Neural cell (in vitro differentiated cells): Measurements from ENCODE around the gene GRAPL. TPM values are rescaled to one million over a fixed set of nuclear protein-coding genes. Genes with fewer than 3 reads are reported as not detected.
"Not testable (repeated sequence)": the region's sequence is repeated elsewhere in the genome, so short reads cannot be mapped to it uniquely, and the experiment has no call there.

Experiments
- H2AFZ ChIP-seq: fragments of 200-600, 300-800 bp; sonication (generic), shearing (Covaris generic); 2 replicates; pipeline ENCODE4 v1.6.0; 2014; ENCODE audit warnings: low read depth, mild to moderate bottlenecking, antibody characterized with exemption, low read length, moderate library complexity
- H3F3A ChIP-seq: fragments of 200-600 bp; shearing (Covaris generic); 2 replicates; pipeline ENCODE4 v1.6.1; 2016; ENCODE audit warnings: mild to moderate bottlenecking, moderate library complexity, mixed read lengths, antibody characterized with exemption, low read length; ENCODE audit not compliant: insufficient read depth, poor library complexity, severe bottlenecking
- H3K27ac ChIP-seq: fragments of 200-600, 300-800 bp; sonication (generic), shearing (Covaris generic); 2 replicates; pipeline ENCODE4 v1.5.1; 2014; ENCODE audit warnings: mild to moderate bottlenecking, low read length, moderate library complexity
- H3K27me3 ChIP-seq: fragments of 300-800, 200-600 bp; sonication (generic), shearing (Covaris generic); 2 replicates; pipeline ENCODE4 v1.6.0; 2014; ENCODE audit warnings: mild to moderate bottlenecking, low read depth, low read length, moderate library complexity; ENCODE audit not compliant: insufficient read depth
- H3K36me3 ChIP-seq: fragments of 300-800, 200-600 bp; sonication (generic), shearing (Covaris generic); 2 replicates; pipeline ENCODE4 v1.5.1; 2014; ENCODE audit warnings: mild to moderate bottlenecking, antibody characterized with exemption, low read length, moderate library complexity; ENCODE audit not compliant: insufficient read depth
- H3K4me2 ChIP-seq: fragments of 300-800, 200-600 bp; sonication (generic), shearing (Covaris generic); 2 replicates; pipeline ENCODE4 v1.6.0; 2014; ENCODE audit warnings: mild to moderate bottlenecking, low read length
- H3K4me3 ChIP-seq: fragments of 300-800, 200-600 bp; sonication (generic), shearing (Covaris generic); 2 replicates; pipeline ENCODE4 v1.5.1; 2014; ENCODE audit warnings: mild to moderate bottlenecking, low read length, moderate library complexity
- H3K79me2 ChIP-seq: fragments of 200-600 bp; shearing (Covaris generic); replicated peaks from 2 replicates; pipeline ENCODE4 v1.6.0; 2014; ENCODE audit warnings: mild to moderate bottlenecking, low read length, moderate library complexity; ENCODE audit not compliant: insufficient read depth
- H3K9ac ChIP-seq: fragments of 300-800, 200-600 bp; sonication (generic), shearing (Covaris generic); 2 replicates; pipeline ENCODE4 v1.6.1; 2016; ENCODE audit warnings: mild to moderate bottlenecking, low read length, mixed read lengths
- H3K9me2 ChIP-seq: fragments of 200-600 bp; shearing (Covaris generic); 2 replicates; pipeline ENCODE4 v1.6.1; 2016; ENCODE audit warnings: mild to moderate bottlenecking, low read length, mixed read lengths; ENCODE audit not compliant: insufficient read depth
- H3K9me3 ChIP-seq: fragments of 200-600, 300-800 bp; sonication (generic), shearing (Covaris generic); 2 replicates; pipeline ENCODE4 v1.6.1; 2016; ENCODE audit warnings: mild to moderate bottlenecking, mixed run types, low read length, moderate library complexity, mixed read lengths
- H4K20me1 ChIP-seq: fragments of 200-600 bp; shearing (Covaris generic); 2 replicates; pipeline ENCODE4 v1.6.1; 2016; ENCODE audit warnings: mild to moderate bottlenecking, mixed run types; ENCODE audit not compliant: insufficient read depth
- EP300 ChIP-seq: fragments of 450-650 bp; conservative IDR thresholded peaks from 2 replicates; pipeline ENCODE4 v1.6.1; 2014; ENCODE audit warnings: antibody characterized with exemption, mild to moderate bottlenecking, moderate library complexity; ENCODE audit not compliant: poor library complexity, severe bottlenecking
- MXI1 ChIP-seq: fragments of 450-650 bp; conservative IDR thresholded peaks from 2 replicates; pipeline ENCODE4 v1.6.1; 2014; ENCODE audit warnings: antibody characterized with exemption, mild to moderate bottlenecking; ENCODE audit not compliant: poor library complexity, severe bottlenecking
- POLR2AphosphoS5 ChIP-seq: IDR thresholded peaks from 2 replicates; pipeline ENCODE4 v1.6.1; 2012
- SMC3 ChIP-seq: fragments of 450-650 bp; conservative IDR thresholded peaks from 2 replicates; pipeline ENCODE4 v1.6.1; 2014; ENCODE audit warnings: antibody characterized with exemption, mild to moderate bottlenecking, moderate library complexity; ENCODE audit not compliant: poor library complexity
- polyA plus RNA-seq: library from polyadenylated mRNA; depleted of rRNA; stranded (reverse); fragments of >200 nt; gene quantifications from 2 replicates; pipeline ENCODE4 v1.2.3, GENCODE V29; 2014
- TF ChIP-seq, protein P1 (sequence below): fragments of 450-650 bp; IDR thresholded peaks from 2 replicates; pipeline ENCODE4 v1.5.1; 2014; ENCODE audit warnings: antibody characterized with exemption, mild to moderate bottlenecking, moderate library complexity; ENCODE audit not compliant: poor library complexity, severe bottlenecking

GRAPL gene
- polyA plus RNA-seq, 1 donor from 2014 or later, result not detected

DNA sequence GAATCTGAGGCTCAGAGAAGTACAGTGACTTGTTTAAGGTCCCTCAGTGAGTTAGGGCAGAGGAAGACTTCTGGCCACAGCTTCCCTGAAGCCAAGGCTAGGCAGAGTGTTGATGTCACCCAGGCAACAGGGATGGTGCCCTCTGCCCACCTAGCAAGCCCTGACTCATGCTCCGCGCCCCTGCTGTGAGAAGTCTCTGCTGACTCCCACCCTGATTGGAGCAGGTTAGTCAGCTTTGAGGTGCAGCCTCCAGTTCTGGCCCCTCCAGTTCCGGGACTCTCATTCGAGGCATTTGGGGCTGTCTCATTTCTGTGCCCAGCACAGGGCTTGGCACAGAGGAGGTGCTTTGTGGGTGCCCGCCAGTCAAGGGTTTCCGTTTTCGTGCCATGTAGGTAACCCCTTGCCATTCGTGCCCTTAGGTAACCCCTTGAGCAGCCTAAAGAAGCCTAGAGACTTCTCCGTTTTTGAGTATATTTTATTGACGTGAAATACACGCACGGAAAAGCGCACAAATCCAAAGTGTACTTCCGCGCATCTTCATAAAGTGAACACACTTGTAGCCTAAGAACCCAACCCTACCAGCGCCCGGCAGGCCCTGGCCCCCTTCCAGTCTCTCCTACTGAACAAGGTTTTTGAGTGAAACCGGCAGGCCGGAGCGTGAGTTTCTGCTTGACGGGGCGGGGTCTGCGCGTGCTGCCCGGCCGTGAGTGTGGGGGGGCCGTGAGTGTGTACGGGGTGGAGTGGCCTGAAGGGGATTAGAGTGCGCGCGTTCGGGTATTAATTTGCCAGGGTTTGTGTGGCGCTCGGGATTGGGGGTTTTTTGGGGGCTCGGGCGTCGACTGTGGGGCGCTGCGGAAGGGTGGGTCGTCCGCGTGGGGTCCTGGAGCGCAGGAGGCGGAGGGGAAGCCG is 16.9 kb upstream of the GRAPL start:
- H2AFZ ChIP-seq, H3F3A ChIP-seq, H3K36me3 ChIP-seq, H3K4me2 ChIP-seq, H4K20me1 ChIP-seq, H3K27me3 ChIP-seq, H3K9me3 ChIP-seq, H3K27ac ChIP-seq, H3K9ac ChIP-seq, H3K9me2 ChIP-seq, H3K79me2 ChIP-seq, H3K4me3 ChIP-seq: not testable (repeated sequence)

DNA sequence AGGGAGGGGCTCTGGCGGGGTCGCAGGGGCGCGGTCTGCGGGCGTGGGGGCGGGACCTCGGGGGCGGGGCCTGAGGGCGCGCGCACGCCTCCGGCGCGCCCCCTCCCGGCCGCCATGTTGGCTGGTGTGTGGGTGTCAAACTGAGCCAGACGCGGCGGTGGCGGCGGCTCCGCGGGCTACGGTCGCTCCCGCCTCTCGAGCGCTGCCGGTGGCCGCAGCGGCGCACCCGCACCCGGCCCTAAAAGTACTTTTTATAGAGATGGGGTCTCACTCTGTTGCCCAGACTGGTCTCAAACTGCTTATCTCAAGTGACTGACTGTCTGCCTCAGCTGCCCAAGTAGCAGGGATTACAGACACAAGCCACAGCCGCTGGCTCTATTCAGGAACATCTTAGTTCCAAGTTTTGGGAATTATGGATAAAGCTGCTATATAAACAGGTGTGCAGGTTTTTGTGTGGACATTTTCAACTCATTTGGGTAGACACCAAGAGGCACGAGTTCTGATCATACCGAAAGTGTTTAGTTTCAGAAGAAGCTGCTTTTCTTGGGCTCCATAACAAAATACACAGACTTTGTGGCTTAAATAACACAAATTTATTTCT is 16.2 kb upstream of the GRAPL start:
- H2AFZ ChIP-seq, H4K20me1 ChIP-seq, H3F3A ChIP-seq, H3K36me3 ChIP-seq, H3K9me2 ChIP-seq, H3K79me2 ChIP-seq, H3K27me3 ChIP-seq, H3K4me2 ChIP-seq, H3K9me3 ChIP-seq: not testable (repeated sequence)
- Histone ChIP-seq H3K4me3 (peak overlapping the region; percentile 57), H3K27ac (peak overlapping the region; percentile 47), H3K9ac (peak overlapping the region; percentile 49)
- peak; percentile 52 for TF ChIP-seq SMC3
- TF ChIP-seq, protein P1, sequence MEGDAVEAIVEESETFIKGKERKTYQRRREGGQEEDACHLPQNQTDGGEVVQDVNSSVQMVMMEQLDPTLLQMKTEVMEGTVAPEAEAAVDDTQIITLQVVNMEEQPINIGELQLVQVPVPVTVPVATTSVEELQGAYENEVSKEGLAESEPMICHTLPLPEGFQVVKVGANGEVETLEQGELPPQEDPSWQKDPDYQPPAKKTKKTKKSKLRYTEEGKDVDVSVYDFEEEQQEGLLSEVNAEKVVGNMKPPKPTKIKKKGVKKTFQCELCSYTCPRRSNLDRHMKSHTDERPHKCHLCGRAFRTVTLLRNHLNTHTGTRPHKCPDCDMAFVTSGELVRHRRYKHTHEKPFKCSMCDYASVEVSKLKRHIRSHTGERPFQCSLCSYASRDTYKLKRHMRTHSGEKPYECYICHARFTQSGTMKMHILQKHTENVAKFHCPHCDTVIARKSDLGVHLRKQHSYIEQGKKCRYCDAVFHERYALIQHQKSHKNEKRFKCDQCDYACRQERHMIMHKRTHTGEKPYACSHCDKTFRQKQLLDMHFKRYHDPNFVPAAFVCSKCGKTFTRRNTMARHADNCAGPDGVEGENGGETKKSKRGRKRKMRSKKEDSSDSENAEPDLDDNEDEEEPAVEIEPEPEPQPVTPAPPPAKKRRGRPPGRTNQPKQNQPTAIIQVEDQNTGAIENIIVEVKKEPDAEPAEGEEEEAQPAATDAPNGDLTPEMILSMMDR, result peak; percentile 67

DNA sequence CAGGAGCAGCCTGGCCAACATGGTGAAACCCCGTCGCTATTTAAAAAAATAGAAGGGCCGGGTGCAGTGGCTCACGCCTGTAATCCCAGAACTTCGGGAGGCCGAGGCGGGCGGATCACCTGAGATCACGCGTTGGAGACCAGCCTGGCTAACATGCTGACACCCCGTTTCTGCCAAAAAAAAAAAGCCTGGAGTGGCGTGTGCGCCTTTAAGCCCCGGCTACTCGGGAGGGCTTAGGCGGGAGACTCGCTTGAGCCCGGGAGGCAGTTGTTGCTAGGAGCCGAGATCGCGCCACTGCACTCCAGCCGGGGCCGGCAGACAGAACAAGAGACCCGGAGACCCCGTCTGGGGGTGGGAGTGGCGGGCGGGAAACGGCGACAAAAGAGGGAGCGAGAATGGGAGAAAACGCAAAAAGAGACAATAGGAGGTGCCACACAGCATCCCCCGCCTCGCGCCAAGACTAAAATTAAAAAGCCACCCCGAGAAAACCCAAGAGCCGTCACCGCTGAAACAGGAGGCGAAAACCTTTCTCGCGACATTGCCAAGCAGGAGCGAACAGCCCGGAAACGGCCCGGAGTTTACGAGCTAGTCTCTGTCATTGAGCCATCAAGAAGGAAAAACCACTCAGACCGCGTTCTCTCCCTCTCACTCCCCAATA is 15.5 kb upstream of the GRAPL start:
- peak overlapping the region; percentile 83 for H3K27ac ChIP-seq
- H2AFZ ChIP-seq, H3K36me3 ChIP-seq, H3K9me3 ChIP-seq, H3F3A ChIP-seq, H3K4me2 ChIP-seq, H3K27me3 ChIP-seq, H4K20me1 ChIP-seq, H3K79me2 ChIP-seq, H3K9me2 ChIP-seq: not testable (repeated sequence)
- TF ChIP-seq EP300, result peak; percentile 70
- TF ChIP-seq MXI1, result peak; percentile 67
- TF ChIP-seq POLR2AphosphoS5, result peak; percentile 72
- peak overlapping the region; percentile 57 for H3K4me3 ChIP-seq
- H3K9ac ChIP-seq, result peak overlapping the region; percentile 73

DNA sequence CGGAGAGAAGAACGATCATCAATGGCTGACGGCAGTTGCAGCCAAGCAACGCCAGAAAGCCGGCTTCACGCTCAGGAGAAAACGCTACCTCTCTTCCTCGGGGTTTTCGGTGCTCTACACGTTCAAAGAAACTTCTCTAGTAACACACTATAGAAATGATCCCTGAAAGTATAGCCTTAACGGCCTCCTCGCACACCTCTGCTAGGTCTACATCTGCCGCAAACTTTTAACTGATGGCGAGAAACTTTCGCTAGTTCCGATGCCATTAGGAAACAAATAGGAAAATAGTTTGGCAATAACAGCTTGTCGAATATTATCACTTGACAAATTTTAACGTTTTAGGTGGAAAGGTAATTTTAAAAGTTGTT is 14.9 kb upstream of the GRAPL start:
- H2AFZ ChIP-seq, H3K27me3 ChIP-seq, H3K9me2 ChIP-seq, H3F3A ChIP-seq, H3K9me3 ChIP-seq, H3K4me2 ChIP-seq, H3K4me3 ChIP-seq, H3K79me2 ChIP-seq, H4K20me1 ChIP-seq, H3K9ac ChIP-seq, H3K36me3 ChIP-seq, H3K27ac ChIP-seq: not testable (repeated sequence)
- peak; percentile 13 for TF ChIP-seq POLR2AphosphoS5

DNA sequence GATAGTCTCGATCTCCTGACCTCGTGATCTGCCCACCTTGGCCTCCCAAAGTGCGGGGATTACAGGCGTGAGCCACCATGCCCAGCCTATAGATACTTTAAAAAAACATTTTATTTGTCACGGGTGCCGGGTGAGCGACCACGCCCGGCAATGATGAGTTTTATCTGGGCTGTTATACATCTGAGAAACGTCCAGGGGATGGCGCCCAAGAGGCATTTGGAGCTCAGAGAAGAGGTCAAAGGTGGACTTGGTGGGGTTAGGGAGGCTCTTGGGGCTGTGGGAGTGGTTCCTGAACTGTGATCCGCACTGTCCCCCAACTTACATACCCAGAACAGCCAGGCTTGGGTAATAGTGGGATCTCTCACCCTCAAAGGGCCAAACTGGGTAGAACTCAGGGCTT is 8.7 kb upstream of the GRAPL start:
- H3K4me3 ChIP-seq, H3K79me2 ChIP-seq, H3K27ac ChIP-seq, H4K20me1 ChIP-seq, H3K9ac ChIP-seq, H3K4me2 ChIP-seq, H3F3A ChIP-seq, H3K27me3 ChIP-seq, H3K9me3 ChIP-seq, H2AFZ ChIP-seq, H3K36me3 ChIP-seq, H3K9me2 ChIP-seq: not testable (repeated sequence)

DNA sequence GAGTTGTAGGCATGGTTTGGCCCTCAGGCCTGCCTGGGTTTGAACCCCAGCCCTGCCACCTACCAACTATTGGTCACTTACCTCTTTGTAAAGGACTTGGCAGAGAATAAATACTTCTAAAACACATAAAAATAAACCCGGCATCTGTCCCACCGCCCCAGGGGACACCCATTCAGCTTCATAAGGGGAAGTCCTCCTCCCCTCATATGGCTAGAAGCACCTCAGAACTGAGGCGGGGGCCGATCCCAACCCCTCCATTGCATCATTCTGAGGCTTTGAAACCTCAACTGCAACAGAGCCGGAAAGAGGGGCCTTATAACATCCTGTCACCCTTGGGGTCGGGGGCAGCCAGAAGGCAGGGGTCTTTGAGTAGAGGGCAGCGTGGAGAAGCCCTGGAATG is 2.1 kb upstream of the GRAPL start:
- not testable (repeated sequence) for H2AFZ ChIP-seq, H3K27me3 ChIP-seq, H3K4me3 ChIP-seq, H3K4me2 ChIP-seq, H4K20me1 ChIP-seq, H3K79me2 ChIP-seq, H3F3A ChIP-seq, H3K36me3 ChIP-seq, H3K9me3 ChIP-seq, H3K9ac ChIP-seq, H3K27ac ChIP-seq, H3K9me2 ChIP-seq
